GOT3 (cell line): ENCODE results near the gene SDF2L1.
"Not testable (repeated sequence)": the region's sequence is repeated elsewhere in the genome, so short reads cannot be mapped to it uniquely, and the experiment has no call there.

Experiments
- DNase-seq: peaks from one replicate; lab custom pipeline; 2025; ENCODE audit warnings: mixed read lengths; lab: John Stamatoyannopoulos, UW

The SDF2L1 gene

DNA sequence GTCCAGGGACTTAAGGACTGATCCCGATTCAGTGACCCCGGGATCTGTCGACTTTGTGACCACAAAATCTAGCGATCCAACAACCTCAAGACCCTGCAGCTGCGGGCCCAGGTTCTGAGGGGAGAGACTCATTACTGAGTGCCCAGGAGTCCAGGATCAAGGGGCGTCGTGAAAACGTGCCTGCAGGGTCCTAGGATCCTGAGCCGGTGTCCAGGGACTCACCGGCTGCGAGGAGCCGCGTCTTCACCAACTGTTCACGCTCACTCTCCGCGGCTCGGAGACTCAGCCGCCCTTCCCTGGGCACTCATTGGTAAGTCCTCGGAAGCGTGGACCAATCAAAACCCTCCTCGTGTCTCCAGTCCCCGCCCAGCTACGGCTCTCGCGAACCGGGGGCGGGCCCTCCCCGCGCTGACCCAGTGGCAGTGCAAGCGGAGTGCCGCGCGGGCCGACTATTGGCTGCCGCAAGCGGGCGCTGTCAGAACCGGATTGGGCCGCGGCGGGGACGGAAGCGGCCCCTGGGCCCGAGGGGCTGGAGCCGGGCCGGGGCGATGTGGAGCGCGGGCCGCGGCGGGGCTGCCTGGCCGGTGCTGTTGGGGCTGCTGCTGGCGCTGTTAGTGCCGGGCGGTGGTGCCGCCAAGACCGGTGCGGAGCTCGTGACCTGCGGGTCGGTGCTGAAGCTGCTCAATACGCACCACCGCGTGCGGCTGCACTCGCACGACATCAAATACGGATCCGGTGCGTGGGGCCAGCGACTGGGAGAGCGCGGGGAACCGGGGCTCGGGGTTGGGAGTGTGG lies at the start of gene SDF2L1:
Gene SDF2L1 (plus strand): TSS at position 514 of the 795 bp plus-strand sequence. CDS start 35 bp downstream, at position 549.
- peak; percentile 90 for DNase-seq

- DNase-seq: no peak
Measured at GRCh38 chr22:21592422-21592821, 49.7 kb upstream of the SDF2L1 start.

GRCh38 chr22:21593406-21594232 lies 48.5 kb upstream of the SDF2L1 start:
- no peak for DNase-seq

DNA sequence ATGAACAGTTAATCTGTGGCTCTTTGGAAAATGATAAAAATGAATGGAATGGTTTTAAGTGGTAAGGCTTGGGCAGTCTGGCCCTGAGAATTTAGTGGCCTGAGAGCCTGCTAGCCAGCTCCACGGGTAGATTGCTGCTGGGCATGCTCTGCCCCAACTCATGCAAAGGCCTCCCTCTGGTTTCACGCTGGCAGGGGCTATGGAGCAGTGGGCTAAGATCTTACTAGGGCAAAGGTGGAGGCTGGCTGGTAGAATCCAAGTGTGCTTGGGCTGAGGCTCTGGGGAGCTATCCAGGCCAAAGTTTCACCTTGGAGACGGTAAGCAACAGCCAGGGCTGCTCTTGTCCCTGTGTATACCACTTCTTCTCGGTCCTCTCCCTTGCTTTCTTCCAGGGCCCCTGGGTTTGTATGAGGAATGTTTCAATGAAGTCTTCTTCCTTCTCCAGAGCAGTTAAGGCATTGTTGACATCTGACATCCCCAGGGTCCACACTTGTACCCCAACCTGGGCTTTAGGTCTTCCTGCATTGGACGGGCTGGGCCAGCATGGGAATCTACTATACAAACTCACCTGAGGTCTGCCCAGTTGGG lies 47.1 kb upstream of the SDF2L1 start:
- no peak for DNase-seq

DNA sequence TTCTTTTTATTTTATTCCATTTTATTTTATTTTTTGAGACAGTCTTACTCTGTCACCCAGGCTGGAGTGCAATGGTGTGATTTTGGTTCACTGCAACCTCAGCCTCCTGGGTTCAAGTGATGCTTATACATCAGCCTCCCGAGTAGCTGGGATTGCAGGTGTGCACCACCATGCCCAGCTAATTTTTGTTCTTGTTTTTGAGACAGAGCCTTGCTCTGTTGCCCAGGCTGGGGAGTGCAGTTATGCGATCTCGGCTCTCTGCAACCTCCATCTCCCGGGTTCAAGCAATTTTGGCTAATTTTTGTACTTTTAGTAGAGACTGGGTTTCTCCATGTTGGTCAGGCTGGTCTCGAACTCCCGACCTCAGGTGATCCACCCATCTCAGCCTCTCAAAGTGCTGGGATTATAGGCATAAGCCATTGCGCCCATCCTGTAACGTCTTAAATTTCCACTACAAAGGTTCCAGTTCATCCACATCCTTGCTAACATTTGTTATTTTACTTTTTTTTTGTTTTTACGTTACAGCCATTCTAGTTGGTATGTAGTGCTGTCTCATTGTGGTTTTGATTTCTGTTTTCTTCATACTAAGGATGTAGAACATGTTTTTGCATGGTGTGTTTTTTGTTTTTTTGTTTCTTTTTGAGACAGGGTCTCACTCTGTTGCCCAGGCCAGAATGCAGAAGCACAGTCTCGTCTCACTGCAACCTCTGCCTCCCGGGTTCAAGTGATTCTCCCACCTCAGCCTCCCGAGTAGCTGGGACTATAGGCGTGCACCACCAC lies 45.6 kb upstream of the SDF2L1 start:
- DNase-seq: not testable (repeated sequence)

DNA sequence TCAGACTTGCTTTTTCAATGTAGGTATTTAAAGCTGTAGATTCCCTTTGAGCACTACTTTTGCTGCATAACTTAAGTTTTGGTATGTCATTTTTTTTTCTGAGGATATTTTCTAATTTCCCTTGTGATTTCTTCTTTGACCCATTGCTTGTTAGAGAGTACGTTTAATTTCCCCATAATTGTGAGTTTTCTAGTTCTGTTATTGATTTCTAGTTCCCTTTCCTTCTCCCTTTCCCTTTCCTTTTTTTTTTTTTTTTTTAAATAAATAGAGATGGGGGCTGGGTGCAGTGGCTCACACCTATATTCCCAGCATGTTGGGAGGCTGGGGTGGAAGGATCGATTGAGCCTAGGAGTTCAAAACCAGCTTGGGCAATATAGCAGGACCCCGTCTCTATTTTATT lies 43.8 kb upstream of the SDF2L1 start:
- no peak for DNase-seq

GRCh38 chr22:21599053-21599893 lies 42.8 kb upstream of the SDF2L1 start:
- DNase-seq: no peak

DNA sequence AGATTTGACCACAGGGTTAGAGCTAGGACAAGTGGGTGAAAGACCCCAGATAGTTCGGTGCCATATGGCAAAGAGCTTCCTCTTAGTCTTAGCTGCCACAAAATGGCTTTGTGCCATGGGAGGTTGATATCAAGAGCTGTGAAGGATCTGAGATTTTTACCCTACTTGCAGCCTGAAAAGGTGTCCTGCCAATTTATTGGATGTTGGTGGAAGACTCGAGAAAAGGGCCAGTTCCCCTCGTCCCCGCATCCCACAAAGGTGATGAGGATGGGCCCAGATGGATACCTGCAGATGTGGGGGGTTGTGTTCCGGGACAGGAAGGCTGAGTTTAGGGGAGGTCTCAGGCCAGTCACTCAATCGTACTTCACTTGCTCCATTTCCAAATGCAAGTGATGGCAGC lies 39.5 kb upstream of the SDF2L1 start:
- no peak for DNase-seq

DNA sequence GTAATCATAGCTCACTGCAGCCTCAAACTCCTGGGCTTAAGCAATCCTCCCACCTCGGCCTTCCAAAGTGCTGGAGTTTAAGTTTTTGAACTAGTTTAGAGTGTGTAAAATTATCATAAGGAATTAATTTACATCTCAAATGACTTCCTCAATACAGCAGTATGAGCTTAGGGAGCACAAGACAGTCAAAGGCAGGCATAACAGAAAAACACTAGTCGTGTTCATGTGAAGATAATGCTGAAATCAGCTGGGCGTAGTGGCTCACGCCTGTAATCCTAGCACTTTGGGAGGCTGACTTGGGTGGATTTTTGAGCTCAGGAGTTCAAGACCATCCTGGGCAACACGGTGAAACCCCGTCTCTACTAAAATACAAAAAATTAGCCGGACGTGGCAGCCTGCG lies 38.1 kb upstream of the SDF2L1 start:
- DNase-seq: no peak

DNA sequence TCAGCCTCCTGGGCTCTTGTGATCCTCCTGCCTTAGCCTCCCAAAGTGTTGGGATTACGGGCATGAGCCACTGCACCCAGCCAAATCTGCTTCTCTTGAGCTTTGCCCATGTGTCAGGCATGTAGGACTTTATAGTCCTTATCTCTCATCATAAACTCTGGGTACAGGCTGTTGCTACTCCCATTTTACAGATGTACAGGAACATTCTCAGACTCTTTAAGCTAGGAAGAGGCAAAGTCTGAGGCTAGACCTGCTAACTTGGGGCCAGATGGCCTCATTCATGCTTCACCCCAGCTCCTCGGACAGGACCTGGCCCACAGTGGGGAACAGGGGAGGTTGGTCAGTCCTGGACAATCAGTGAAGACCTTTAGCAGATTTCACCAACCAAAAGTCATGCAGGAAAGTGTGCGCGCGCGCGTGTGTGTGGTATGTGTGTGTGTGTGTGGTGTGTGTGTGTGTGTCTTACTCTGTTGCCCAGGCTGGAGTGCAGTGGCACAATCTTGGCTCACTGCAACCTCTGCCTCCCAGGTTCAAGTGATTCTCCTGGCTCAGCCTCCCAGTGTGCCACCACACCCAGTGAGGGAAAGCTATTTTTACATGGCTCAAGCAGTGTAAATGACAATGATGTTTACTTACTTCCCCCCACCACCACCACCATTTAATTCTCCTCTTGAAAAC lies 36.1 kb upstream of the SDF2L1 start:
- no peak for DNase-seq

GRCh38 chr22:21606775-21607174 lies 35.3 kb upstream of the SDF2L1 start:
- no peak for DNase-seq

GRCh38 chr22:21609556-21610157 lies 32.4 kb upstream of the SDF2L1 start:
- DNase-seq: not testable (repeated sequence)

DNA sequence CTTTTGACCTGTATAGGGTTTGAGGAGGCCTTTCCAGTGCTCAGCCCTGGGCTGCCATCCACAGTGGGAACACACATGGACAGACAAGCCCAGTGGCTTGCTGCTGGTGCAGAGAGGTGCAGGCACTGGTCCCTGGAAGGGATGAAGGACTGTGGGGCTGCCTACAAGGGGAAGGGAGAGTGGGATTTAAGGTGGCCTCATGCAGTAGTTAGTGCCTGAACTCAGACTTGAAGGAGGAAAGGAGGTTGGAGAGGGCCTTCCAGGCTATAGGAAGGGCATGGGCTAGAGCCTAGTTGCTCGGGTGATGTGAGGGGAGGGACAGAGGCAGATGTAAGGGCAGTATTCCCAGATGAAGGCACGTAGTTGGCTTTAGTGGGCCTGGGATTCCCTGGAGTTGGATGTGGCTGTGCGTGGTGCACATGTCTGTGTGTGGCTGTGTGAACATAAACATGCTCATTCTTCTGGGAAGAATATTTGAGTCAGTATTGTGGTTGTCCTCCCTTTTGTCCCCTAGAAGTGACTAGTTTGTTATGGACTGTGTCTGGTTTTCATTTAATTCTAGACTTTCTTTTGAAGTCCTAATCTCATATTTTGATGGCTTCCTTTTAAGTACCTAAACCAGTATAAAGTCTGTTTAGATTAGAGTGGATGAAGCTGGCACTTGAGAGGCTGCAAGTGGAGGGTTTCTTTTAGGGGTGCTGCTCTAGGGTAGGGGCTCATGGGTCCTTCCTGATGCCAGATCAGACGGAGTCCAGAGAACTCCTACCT lies 30.7 kb upstream of the SDF2L1 start:
- DNase-seq: no peak

DNA sequence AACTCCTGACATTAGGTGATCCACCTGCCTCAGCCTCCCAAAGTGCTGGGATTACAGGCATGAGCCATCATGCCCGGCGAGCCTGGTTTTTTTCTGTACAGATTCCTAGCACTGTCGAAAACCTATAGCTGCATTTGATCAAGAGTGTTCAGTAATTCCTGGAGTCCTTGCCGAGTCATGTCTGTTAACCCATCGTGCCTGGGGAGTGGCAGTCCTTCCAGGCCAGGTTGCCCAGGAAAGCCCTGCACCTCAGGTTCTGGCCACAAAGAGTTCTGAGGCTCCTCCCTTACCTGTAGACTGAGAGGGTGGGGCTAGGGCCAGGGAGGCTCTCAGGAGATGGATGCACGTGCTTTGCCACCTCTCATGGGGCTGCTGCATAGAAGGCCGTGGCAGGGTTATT lies 29.2 kb upstream of the SDF2L1 start:
- no peak for DNase-seq

DNA sequence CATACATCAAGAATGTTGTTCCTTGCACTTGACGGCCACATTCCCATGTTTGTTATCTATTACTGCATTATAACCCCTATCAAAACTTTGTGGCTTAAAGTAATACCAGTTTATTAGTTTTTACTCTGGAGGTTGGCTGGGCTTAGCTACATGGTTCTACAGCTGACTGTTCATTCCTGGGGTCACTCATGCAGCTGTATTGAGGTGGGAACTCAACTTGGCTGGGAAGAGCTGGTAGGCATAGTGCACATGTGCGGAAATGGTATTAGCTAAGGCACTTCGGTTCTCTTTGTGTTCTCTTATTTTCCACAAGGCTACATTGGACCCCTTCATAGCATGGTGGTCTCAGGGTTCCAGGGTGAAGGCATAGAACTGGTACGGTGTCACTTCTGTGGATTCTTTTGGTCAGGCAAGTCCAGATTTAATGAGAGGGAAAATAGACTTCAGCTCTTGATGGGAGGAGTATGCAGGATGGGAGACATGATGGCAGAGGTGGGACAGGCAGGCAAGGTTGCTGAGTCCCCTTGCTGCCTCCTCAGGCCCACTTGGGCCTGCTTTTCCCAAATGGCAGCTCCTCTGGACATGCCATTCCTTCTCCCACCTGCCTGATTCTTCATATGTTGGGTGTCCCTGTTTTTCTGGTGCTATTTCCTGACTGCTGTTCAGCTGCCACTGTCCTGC lies 28.4 kb upstream of the SDF2L1 start:
- no peak for DNase-seq

- no peak for DNase-seq
Measured at GRCh38 chr22:21615731-21616130, 26.4 kb upstream of the SDF2L1 start.

GRCh38 chr22:21617337-21617736 lies 24.8 kb upstream of the SDF2L1 start:
- DNase-seq: not testable (repeated sequence)

- no peak for DNase-seq
Measured at GRCh38 chr22:21621025-21621424, 21.1 kb upstream of the SDF2L1 start.
